HEK293 (cell line): Measurements from ENCODE around the gene SPIRE2.

Experiments used
- CTCF ChIA-PET: fragments of 350-600 bp; formaldehyde crosslinking; extraction: SDS; loops from one replicate; lab custom pipeline; 2021; ENCODE audit warnings: antibody characterized with exemption; lab: Yijun Ruan, JAX
- POLR2A ChIA-PET: fragments of 300-600 bp; formaldehyde crosslinking; extraction: SDS; loops from one replicate; lab custom pipeline; 2020; ENCODE audit warnings: antibody characterized with exemption, inconsistent platforms; lab: Yijun Ruan, JAX
- H3K27ac ChIP-seq: fragments of 200-500 bp; sonication (Bioruptor generic); 2 replicates; pipeline ENCODE4 v1.5.1; 2014; ENCODE audit warnings: low read depth, low read length, control low read depth, inconsistent platforms; ENCODE audit errors: extremely low read depth
- H3K36me3 ChIP-seq, 2 experiments: fragments of 200-500 bp in 1 of 2; sonication (Bioruptor generic) in 1 of 2; 1 replicate in 1 of 2; 2 replicates in 1 of 2; pipeline ENCODE4 v1.5.1; 2014 to 2017; ENCODE audit warnings: inconsistent platforms in 2 of 2, low read length in 2 of 2; ENCODE audit not compliant: control insufficient read depth in 2 of 2, insufficient read depth in 1 of 2
- H3K4me1 ChIP-seq: fragments of 200-500 bp; sonication (Bioruptor generic); 2 replicates; pipeline ENCODE4 v1.5.1; 2014; ENCODE audit warnings: mild to moderate bottlenecking, low read length, inconsistent platforms; ENCODE audit not compliant: control insufficient read depth, insufficient read depth
- H3K4me3 ChIP-seq: 2 replicates; pipeline ENCODE4 v1.5.1; 2011; ENCODE audit warnings: low read depth, mild to moderate bottlenecking, control low read depth, low read length, moderate library complexity
- H3K9me3 ChIP-seq: fragments of 200-500 bp; sonication (Bioruptor generic); 2 replicates; pipeline ENCODE4 v1.5.1; 2014; ENCODE audit warnings: low read depth, low read length, inconsistent platforms; ENCODE audit not compliant: control insufficient read depth, insufficient read depth
- BCL11A ChIP-seq: fragments of 450-650 bp; formaldehyde crosslinking; IDR thresholded peaks from 2 replicates; pipeline ENCODE4 v1.5.1; 2016; ENCODE audit warnings: low read depth, missing biosample characterization, missing genetic modification characterization
- CTCF ChIP-seq: fragments of 450-650 bp; formaldehyde crosslinking; IDR thresholded peaks from 2 replicates; pipeline ENCODE4 v1.5.1; 2016; ENCODE audit warnings: missing biosample characterization, missing genetic modification characterization
- EGR2 ChIP-seq: fragments of 450-650 bp; formaldehyde crosslinking; IDR thresholded peaks from 2 replicates; pipeline ENCODE4 v1.5.1; 2016; ENCODE audit warnings: low read depth, missing biosample characterization, missing genetic modification characterization
- GFI1B ChIP-seq: fragments of 450-650 bp; formaldehyde crosslinking; IDR thresholded peaks from 2 replicates; pipeline ENCODE4 v1.5.1; 2016; ENCODE audit warnings: missing biosample characterization, missing genetic modification characterization
- HOXC10 ChIP-seq: sonication (generic); formaldehyde crosslinking; IDR thresholded peaks from 2 replicates; pipeline ENCODE4 v1.8.1; 2023; ENCODE audit warnings: mild to moderate bottlenecking, missing genetic modification reagents
- KLF1 ChIP-seq: fragments of 450-650 bp; formaldehyde crosslinking; IDR thresholded peaks from 2 replicates; pipeline ENCODE4 v1.5.1; 2016; ENCODE audit warnings: missing biosample characterization, missing genetic modification characterization
- KLF8 ChIP-seq: fragments of 450-650 bp; formaldehyde crosslinking; IDR thresholded peaks from 2 replicates; pipeline ENCODE4 v1.5.1; 2016; ENCODE audit warnings: missing biosample characterization, missing genetic modification characterization
- KLF9 ChIP-seq: fragments of 450-650 bp; formaldehyde crosslinking; IDR thresholded peaks from 2 replicates; pipeline ENCODE4 v1.5.1; 2016; ENCODE audit warnings: missing biosample characterization, missing genetic modification characterization, low read depth
- OVOL3 ChIP-seq: fragments of 450-650 bp; formaldehyde crosslinking; IDR thresholded peaks from 2 replicates; pipeline ENCODE4 v1.5.1; 2016; ENCODE audit warnings: missing biosample characterization, missing genetic modification characterization
- RBAK ChIP-seq: fragments of 450-650 bp; formaldehyde crosslinking; IDR thresholded peaks from 2 replicates; pipeline ENCODE4 v1.5.1; 2016; ENCODE audit warnings: missing biosample characterization, missing genetic modification characterization
- YY1 ChIP-seq: fragments of 450-650 bp; formaldehyde crosslinking; IDR thresholded peaks from 2 replicates; pipeline ENCODE4 v1.5.1; 2018; ENCODE audit warnings: missing biosample characterization, missing genetic modification characterization
- ZEB2 ChIP-seq: fragments of 450-650 bp; formaldehyde crosslinking; IDR thresholded peaks from 2 replicates; pipeline ENCODE4 v1.5.1; 2016; ENCODE audit warnings: missing biosample characterization, missing genetic modification characterization
- ZFP3 ChIP-seq: fragments of 450-650 bp; formaldehyde crosslinking; IDR thresholded peaks from 2 replicates; pipeline ENCODE4 v1.5.1; 2016; ENCODE audit warnings: low read depth, missing biosample characterization, missing genetic modification characterization
- ZNF138 ChIP-seq: fragments of 450-650 bp; formaldehyde crosslinking; IDR thresholded peaks from 2 replicates; pipeline ENCODE4 v1.5.1; 2016; ENCODE audit warnings: missing biosample characterization, missing genetic modification characterization, borderline replicate concordance
- ZNF223 ChIP-seq: fragments of 450-650 bp; formaldehyde crosslinking; IDR thresholded peaks from 2 replicates; pipeline ENCODE4 v1.5.1; 2016; ENCODE audit warnings: missing biosample characterization, missing genetic modification characterization
- ZNF239 ChIP-seq: fragments of 450-650 bp; formaldehyde crosslinking; IDR thresholded peaks from 2 replicates; pipeline ENCODE4 v1.5.1; 2016; ENCODE audit warnings: missing biosample characterization, missing genetic modification characterization
- ZNF266 ChIP-seq: fragments of 450-650 bp; formaldehyde crosslinking; IDR thresholded peaks from 2 replicates; pipeline ENCODE4 v1.5.1; 2016; ENCODE audit warnings: missing biosample characterization, missing genetic modification characterization, low read depth
- ZNF391 ChIP-seq: fragments of 450-650 bp; formaldehyde crosslinking; IDR thresholded peaks from 2 replicates; pipeline ENCODE4 v1.5.1; 2016; ENCODE audit warnings: low read depth, missing biosample characterization, missing genetic modification characterization, borderline replicate concordance
- ZNF555 ChIP-seq: fragments of 450-650 bp; formaldehyde crosslinking; conservative IDR thresholded peaks from 2 replicates; pipeline ENCODE4 v1.5.1; 2017; ENCODE audit warnings: missing biosample characterization, mild to moderate bottlenecking, missing genetic modification characterization, inconsistent platforms
- ZNF561 ChIP-seq: fragments of 450-650 bp; IDR thresholded peaks from 2 replicates; pipeline ENCODE4 v1.5.1; 2018; ENCODE audit warnings: missing biosample characterization, missing genetic modification characterization, borderline replicate concordance
- ZNF692 ChIP-seq: fragments of 450-650 bp; formaldehyde crosslinking; IDR thresholded peaks from 2 replicates; pipeline ENCODE4 v1.5.1; 2016; ENCODE audit warnings: missing biosample characterization, missing genetic modification characterization
- ZSCAN18 ChIP-seq: fragments of 450-650 bp; formaldehyde crosslinking; IDR thresholded peaks from 2 replicates; pipeline ENCODE4 v1.5.1; 2016; ENCODE audit warnings: missing biosample characterization, missing genetic modification characterization

Gene SPIRE2

GRCh38 chr16:89793955-89794354, 34.3 kb upstream of the SPIRE2 start (continued):
- TF ChIP-seq CTCF = no peak

GRCh38 chr16:89795676-89796075, 32.6 kb upstream of the SPIRE2 start:
- Histone ChIP-seq H3K4me3 (no peak overlapping the region), H3K27ac (no peak overlapping the region), H3K9me3 (no peaks in the 10 kb centered on the region), H3K4me1 (no peaks in the 10 kb centered on the region), H3K36me3 (peaks cover 49 to 89% of the 10 kb centered on the region in 2 experiments)
- CTCF ChIA-PET = no interaction called here
- no peak for TF ChIP-seq ZNF239
- TF ChIP-seq KLF8 (tag by site-specific recombination) = no peak
- no peak for TF ChIP-seq KLF1
- TF ChIP-seq EGR2 = no peak
- TF ChIP-seq GFI1B = no peak
- no peak for TF ChIP-seq ZSCAN18 (tag by site-specific recombination)
- TF ChIP-seq BCL11A (tag by site-specific recombination) = no peak
- TF ChIP-seq ZNF391 (tag by site-specific recombination) = no peak
- no peak for TF ChIP-seq CTCF
- no peak for TF ChIP-seq HOXC10 (CRISPR knock-in tag)
- no peak for TF ChIP-seq ZFP3
- POLR2A ChIA-PET = interaction anchor here (1.1 kb wide), 1 partner anchor 78 kb away, joined by 3 read pairs; the partner anchor contains the start of gene TCF25

- Histone ChIP-seq H3K27ac (no peak overlapping the region), H3K36me3 (peaks cover 49 to 87% of the 10 kb centered on the region in 2 experiments), H3K9me3 (no peaks in the 10 kb centered on the region), H3K4me1 (no peaks in the 10 kb centered on the region), H3K4me3 (no peak overlapping the region)
- TF ChIP-seq KLF1 = peak; percentile 99
- TF ChIP-seq ZNF266 (tag by site-specific recombination) = no peak
- no peak for TF ChIP-seq RBAK
- TF ChIP-seq ZNF138 (tag by site-specific recombination) = no peak
- ChIA-PET POLR2A (interaction anchor here (1.1 kb wide), 1 partner anchor 77 kb away, joined by 3 read pairs; the partner anchor contains the start of gene TCF25), CTCF (no interaction called here)
Measured at GRCh38 chr16:89796104-89796503, 32.2 kb upstream of the SPIRE2 start.

GRCh38 chr16:89798126-89798525, 30.1 kb upstream of the SPIRE2 start:
- Histone ChIP-seq H3K9me3 (no peaks in the 10 kb centered on the region), H3K27ac (no peak overlapping the region), H3K36me3 (peaks cover 54 to 87% of the 10 kb centered on the region in 2 experiments), H3K4me3 (no peak overlapping the region), H3K4me1 (no peaks in the 10 kb centered on the region)
- ChIA-PET CTCF (interaction anchor here (1.0 kb wide), 1 partner anchor 61 kb away, joined by 4 read pairs; no protein-coding TSS in a partner anchor), POLR2A (interaction anchor here (1.3 kb wide), 1 partner anchor 17 kb away, joined by 3 read pairs; no protein-coding TSS in a partner anchor)
- TF ChIP-seq ZNF692 (tag by site-specific recombination) (no peak), ZEB2 (tag by site-specific recombination) (no peak), ZNF555 (tag by site-specific recombination) (no peak), KLF9 (tag by site-specific recombination) (no peak), OVOL3 (no peak), YY1 (tag by site-specific recombination) (no peak), ZNF561 (no peak), ZNF223 (tag by site-specific recombination) (no peak)
